ENCODE measurements around the gene EIF4G3.

GRCh38 chr1:20849100-20849499, 327.6 kb downstream of the EIF4G3 start:
- TF ChIP-seq POLR2AphosphoS5 (IDR thresholded peaks at IDR 0.05; ENCODE audit: insufficient read depth, low read depth, low read length) (no peak), CTCF (IDR thresholded peaks at IDR 0.05; ENCODE audit: extremely low read depth in 1 of 2, insufficient read depth in 1 of 2, low read depth in 1 of 2, low read length in 2 of 2) (no peak), POLR2A (IDR thresholded peaks at IDR 0.05; ENCODE audit: low read depth, low read length) (no peak), EZH2 (IDR thresholded peaks at IDR 0.05; ENCODE audit: borderline replicate concordance, low read depth, low read length, severe bottlenecking) (no peak), MAX (IDR thresholded peaks at IDR 0.05; ENCODE audit: insufficient read depth, insufficient read length) (no peak), JUN (IDR thresholded peaks at IDR 0.05; ENCODE audit: borderline replicate concordance, insufficient read depth, insufficient read length, low read depth) (no peak), FOS (IDR thresholded peaks at IDR 0.05; ENCODE audit: borderline replicate concordance, insufficient read depth, low read length) (no peak)

Data from endothelial cell of umbilical vein (primary cell).